Measurements from ENCODE around the gene RDH11.

The RDH11 gene

DNA sequence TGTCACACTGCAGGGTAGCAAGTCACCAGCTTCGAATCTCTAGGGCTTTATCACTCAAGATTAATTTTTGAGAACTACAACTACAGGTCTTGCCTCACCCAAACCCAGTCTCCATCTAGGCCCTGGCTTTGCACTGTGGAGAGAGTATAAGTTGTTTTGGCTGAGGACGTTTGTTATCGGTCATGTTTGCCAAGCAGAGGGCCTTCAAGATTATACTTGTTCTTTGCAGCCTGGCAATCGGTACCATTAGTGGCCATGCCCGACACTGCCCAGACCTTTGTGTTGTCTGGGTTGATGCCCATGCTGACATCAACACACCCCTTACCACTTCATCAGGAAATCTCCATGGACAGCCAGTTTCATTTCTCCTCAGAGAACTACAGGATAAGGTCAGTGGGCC lies 50.1 kb downstream of the RDH11 start:
- Histone ChIP-seq H4K20me1 (ENCODE audit: insufficient read depth, low read length) (no peaks in the 10 kb centered on the region), H3K36me3 (replicated peaks; ENCODE audit: insufficient read depth, low read length) (no peaks in the 10 kb centered on the region), H3K27me3 (replicated peaks; ENCODE audit: insufficient read depth, low read length) (no peaks in the 10 kb centered on the region), H2AFZ (ENCODE audit: low read length) (no peak overlapping the region), H3K4me1 (ENCODE audit: low read length) (no peaks in the 10 kb centered on the region), H3K9me2 (replicated peaks; ENCODE audit: insufficient read depth, low read length) (no peaks in the 10 kb centered on the region), H3K79me2 (ENCODE audit: low read length) (no peaks in the 10 kb centered on the region), H3K4me3 (ENCODE audit: low read length) (no peak overlapping the region), H3K27ac (ENCODE audit: low read length) (no peak overlapping the region), H3K9ac (ENCODE audit: low read length) (no peak overlapping the region), H3K9me3 (replicated peaks; ENCODE audit: insufficient read depth, low read length) (no peaks in the 10 kb centered on the region), H3F3A (ENCODE audit: insufficient read depth, low read length) (no peaks in the 10 kb centered on the region), H3K4me2 (ENCODE audit: low read depth, low read length) (no peak overlapping the region)
- no peak for DNase-seq
- no peak for TF ChIP-seq EZH2 (optimal IDR thresholded peaks at IDR 0.05; ENCODE audit: low read depth, low read length)
- TF ChIP-seq, protein P1, sequence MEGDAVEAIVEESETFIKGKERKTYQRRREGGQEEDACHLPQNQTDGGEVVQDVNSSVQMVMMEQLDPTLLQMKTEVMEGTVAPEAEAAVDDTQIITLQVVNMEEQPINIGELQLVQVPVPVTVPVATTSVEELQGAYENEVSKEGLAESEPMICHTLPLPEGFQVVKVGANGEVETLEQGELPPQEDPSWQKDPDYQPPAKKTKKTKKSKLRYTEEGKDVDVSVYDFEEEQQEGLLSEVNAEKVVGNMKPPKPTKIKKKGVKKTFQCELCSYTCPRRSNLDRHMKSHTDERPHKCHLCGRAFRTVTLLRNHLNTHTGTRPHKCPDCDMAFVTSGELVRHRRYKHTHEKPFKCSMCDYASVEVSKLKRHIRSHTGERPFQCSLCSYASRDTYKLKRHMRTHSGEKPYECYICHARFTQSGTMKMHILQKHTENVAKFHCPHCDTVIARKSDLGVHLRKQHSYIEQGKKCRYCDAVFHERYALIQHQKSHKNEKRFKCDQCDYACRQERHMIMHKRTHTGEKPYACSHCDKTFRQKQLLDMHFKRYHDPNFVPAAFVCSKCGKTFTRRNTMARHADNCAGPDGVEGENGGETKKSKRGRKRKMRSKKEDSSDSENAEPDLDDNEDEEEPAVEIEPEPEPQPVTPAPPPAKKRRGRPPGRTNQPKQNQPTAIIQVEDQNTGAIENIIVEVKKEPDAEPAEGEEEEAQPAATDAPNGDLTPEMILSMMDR (IDR thresholded peaks at IDR 0.05; ENCODE audit: low read length), result no peak
- TF ChIP-seq EZH2phosphoT487 (IDR thresholded peaks at IDR 0.05; ENCODE audit: low read length), result no peak

DNA sequence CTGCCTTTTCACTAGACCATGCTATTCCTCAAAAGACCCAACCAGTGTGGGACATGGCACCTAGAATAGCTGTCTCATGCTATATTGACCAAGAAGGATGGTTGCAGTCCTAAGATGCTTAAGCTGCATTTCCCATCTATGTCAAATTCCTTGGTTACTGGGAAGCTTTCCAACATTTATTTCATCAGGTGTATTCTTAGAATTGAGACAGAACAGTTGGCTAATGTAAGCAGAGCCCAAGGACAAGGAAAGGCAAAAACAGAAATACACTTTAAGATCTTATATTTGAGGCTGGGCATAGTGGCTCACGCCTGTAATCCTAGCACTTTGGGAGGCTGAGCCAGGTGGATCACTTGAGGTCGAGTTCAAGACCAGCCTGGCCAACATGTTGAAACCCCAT lies 51.1 kb downstream of the RDH11 start:
- no peak for DNase-seq
- Histone ChIP-seq H3K4me2 (ENCODE audit: low read depth, low read length) (no peak overlapping the region), H3K27ac (ENCODE audit: low read length) (no peak overlapping the region), H3K9me3 (replicated peaks; ENCODE audit: insufficient read depth, low read length) (no peaks in the 10 kb centered on the region), H3K27me3 (replicated peaks; ENCODE audit: insufficient read depth, low read length) (no peaks in the 10 kb centered on the region), H3F3A (ENCODE audit: insufficient read depth, low read length) (no peaks in the 10 kb centered on the region), H3K4me1 (ENCODE audit: low read length) (no peaks in the 10 kb centered on the region), H3K9ac (ENCODE audit: low read length) (no peak overlapping the region), H3K36me3 (replicated peaks; ENCODE audit: insufficient read depth, low read length) (no peaks in the 10 kb centered on the region), H3K4me3 (ENCODE audit: low read length) (no peak overlapping the region), H4K20me1 (ENCODE audit: insufficient read depth, low read length) (no peaks in the 10 kb centered on the region), H2AFZ (ENCODE audit: low read length) (no peak overlapping the region), H3K79me2 (ENCODE audit: low read length) (no peaks in the 10 kb centered on the region), H3K9me2 (replicated peaks; ENCODE audit: insufficient read depth, low read length) (no peaks in the 10 kb centered on the region)
- TF ChIP-seq EZH2phosphoT487 (IDR thresholded peaks at IDR 0.05; ENCODE audit: low read length), result no peak
- TF ChIP-seq, protein P1 (IDR thresholded peaks at IDR 0.05; ENCODE audit: low read length), result no peak
- no peak for TF ChIP-seq EZH2 (optimal IDR thresholded peaks at IDR 0.05; ENCODE audit: low read depth, low read length)

DNA sequence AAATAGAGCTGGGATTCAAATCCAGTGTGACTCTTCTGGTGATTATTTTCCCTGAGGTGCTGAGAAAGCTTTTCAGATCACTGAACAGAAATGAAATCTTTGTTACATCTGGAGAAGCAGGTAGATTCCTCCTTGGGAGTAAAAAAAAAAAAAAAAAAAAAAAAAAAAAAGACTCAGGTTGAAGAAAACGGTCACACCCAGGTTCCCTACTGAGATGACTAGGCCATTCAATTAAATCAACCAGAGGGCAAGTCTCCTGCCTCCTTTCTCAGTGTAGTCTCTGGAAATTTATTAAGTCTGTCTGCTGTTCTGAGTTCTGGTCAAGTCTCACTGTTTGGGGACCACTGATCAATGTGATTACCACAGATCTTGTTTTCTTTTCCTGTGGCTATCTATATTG lies 51.9 kb downstream of the RDH11 start:
- H3K4me2 ChIP-seq (ENCODE audit: low read depth, low read length), result no peak overlapping the region
- TF ChIP-seq, protein P1 (IDR thresholded peaks at IDR 0.05; ENCODE audit: low read length), result no peak
- TF ChIP-seq EZH2phosphoT487 (IDR thresholded peaks at IDR 0.05; ENCODE audit: low read length) (no peak), EZH2 (optimal IDR thresholded peaks at IDR 0.05; ENCODE audit: low read depth, low read length) (no peak)

More for the DNA sequence above, 51.9 kb downstream of the RDH11 start:
- no peaks in the 10 kb centered on the region for H3K9me2 ChIP-seq (replicated peaks; ENCODE audit: insufficient read depth, low read length)
- H3K9me3 ChIP-seq (replicated peaks; ENCODE audit: insufficient read depth, low read length), result no peaks in the 10 kb centered on the region
- DNase-seq, result no peak
- H3K36me3 ChIP-seq (replicated peaks; ENCODE audit: insufficient read depth, low read length), result no peaks in the 10 kb centered on the region
- H3K4me3 ChIP-seq (ENCODE audit: low read length), result no peak overlapping the region
- no peaks in the 10 kb centered on the region for H3K27me3 ChIP-seq (replicated peaks; ENCODE audit: insufficient read depth, low read length)
- no peaks in the 10 kb centered on the region for H3F3A ChIP-seq (ENCODE audit: insufficient read depth, low read length)
- H2AFZ ChIP-seq (ENCODE audit: low read length), result no peak overlapping the region
- H3K9ac ChIP-seq (ENCODE audit: low read length), result no peak overlapping the region
- no peaks in the 10 kb centered on the region for H4K20me1 ChIP-seq (ENCODE audit: insufficient read depth, low read length)
- H3K79me2 ChIP-seq (ENCODE audit: low read length), result no peaks in the 10 kb centered on the region
- no peak overlapping the region for H3K27ac ChIP-seq (ENCODE audit: low read length)
- no peaks in the 10 kb centered on the region for H3K4me1 ChIP-seq (ENCODE audit: low read length)
